Fibroblast of lung (primary cell): ENCODE measurements around the gene MINAR1.

ENCODE experiments used
- CTCF ChIP-seq, 2 donors: IDR thresholded peaks in 1 of 2; conservative IDR thresholded peaks in 1 of 2; 1 replicate in 1 of 2; 2 replicates in 1 of 2; pipeline ENCODE4 v1.5.1; 2011 to 2012; ENCODE audit warnings: low read length in 2 of 2, control low read depth in 1 of 2, inconsistent platforms in 1 of 2, low read depth in 1 of 2, mild to moderate bottlenecking in 1 of 2
- EZH2 ChIP-seq: IDR thresholded peaks from 2 replicates; pipeline ENCODE4 v1.5.1; 2012; ENCODE audit warnings: low read length, control low read depth, mild to moderate bottlenecking; ENCODE audit errors: missing control alignments

GRCh38 chr15:79436037-79436780 lies 4.1 kb downstream of the MINAR1 start:
- no peak for TF ChIP-seq CTCF (conservative IDR thresholded peaks at IDR 0.05 in 1 of 2, IDR thresholded peaks at IDR 0.05 in 1 of 2; ENCODE audit: low read depth in 1 of 2, low read length in 2 of 2)
- TF ChIP-seq EZH2: no peak
